Neural progenitor cell (in vitro differentiated cells): Measurements from ENCODE around the gene FBP2. TPM values are rescaled to one million over a fixed set of nuclear protein-coding genes. Genes with fewer than 3 reads are reported as not detected.

Experiments
- DNase-seq: peaks from one replicate; pipeline ENCODE4 v3.0.0-alpha.2; 2016; ENCODE audit warnings: low spot score
- H2AFZ ChIP-seq: fragments of 200-600 bp; sonication (generic); replicated peaks from 2 replicates; pipeline ENCODE4 v1.6.1; 2016; ENCODE audit warnings: antibody characterized with exemption
- H3F3A ChIP-seq: fragments of 200-600 bp; sonication (generic); 2 replicates; pipeline ENCODE4 v1.6.1; 2016; ENCODE audit warnings: antibody characterized with exemption, low read depth
- H3K27ac ChIP-seq: fragments of 200-600 bp; sonication (generic); 2 replicates; pipeline ENCODE4 v1.5.1; 2016; ENCODE audit warnings: mild to moderate bottlenecking
- H3K27me3 ChIP-seq: fragments of 200-600 bp; sonication (generic); 2 replicates; pipeline ENCODE4 v1.6.1; 2016; ENCODE audit warnings: mild to moderate bottlenecking, moderate library complexity
- H3K36me3 ChIP-seq: fragments of 200-600 bp; sonication (generic); 2 replicates; pipeline ENCODE4 v1.5.1; 2016
- H3K4me1 ChIP-seq: fragments of 200-600 bp; sonication (generic); 2 replicates; pipeline ENCODE4 v1.6.1; 2016; ENCODE audit warnings: mixed run types
- H3K4me2 ChIP-seq: fragments of 200-600 bp; sonication (generic); 2 replicates; pipeline ENCODE4 v1.6.1; 2016
- H3K4me3 ChIP-seq: fragments of 200-600 bp; sonication (generic); 2 replicates; pipeline ENCODE4 v1.5.1; 2016
- H3K79me2 ChIP-seq: fragments of 200-600 bp; sonication (generic); 2 replicates; pipeline ENCODE4 v1.6.1; 2016; ENCODE audit warnings: low read depth
- H3K9ac ChIP-seq: fragments of 200-600 bp; sonication (generic); 2 replicates; pipeline ENCODE4 v1.6.1; 2016
- H3K9me3 ChIP-seq: fragments of 200-600 bp; sonication (generic); 2 replicates; pipeline ENCODE4 v1.5.1; 2016; ENCODE audit warnings: low read depth
- H4K20me1 ChIP-seq: fragments of 200-600 bp; sonication (generic); 2 replicates; pipeline ENCODE4 v1.6.1; 2016; ENCODE audit warnings: low read depth
- H3K27ac Mint-ChIP-seq: 3 replicates; pipeline ENCODE4 v1.8.0; 2021; ENCODE audit warnings: mixed read lengths
- H3K27me3 Mint-ChIP-seq: 2 replicates; pipeline ENCODE4 v1.8.0; 2022; ENCODE audit warnings: low read depth, mild to moderate bottlenecking, inconsistent platforms, moderate library complexity, mixed read lengths; ENCODE audit not compliant: insufficient read depth
- H3K36me3 Mint-ChIP-seq: 3 replicates; pipeline ENCODE4 v1.8.0; 2021; ENCODE audit warnings: mixed read lengths
- H3K4me1 Mint-ChIP-seq: 3 replicates; pipeline ENCODE4 v1.8.0; 2021; ENCODE audit warnings: mixed read lengths
- H3K4me3 Mint-ChIP-seq: 3 replicates; pipeline ENCODE4 v1.8.0; 2021; ENCODE audit warnings: mild to moderate bottlenecking, moderate library complexity, mixed read lengths
- H3K9me3 Mint-ChIP-seq: 3 replicates; pipeline ENCODE4 v1.8.0; 2020; ENCODE audit warnings: mixed read lengths
- CTCF ChIP-seq: fragments of 200-600 bp; sonication (generic); IDR thresholded peaks from 2 replicates; pipeline ENCODE4 v1.5.1; 2017; ENCODE audit warnings: antibody characterized with exemption, mild to moderate bottlenecking
- EZH2 ChIP-seq: fragments of 200-600 bp; sonication (generic); IDR thresholded peaks from 2 replicates; pipeline ENCODE4 v1.6.1; 2017; ENCODE audit warnings: antibody characterized with exemption, mild to moderate bottlenecking, moderate library complexity
- EZH2phosphoT487 ChIP-seq: fragments of 200-600 bp; sonication (generic); IDR thresholded peaks from 2 replicates; pipeline ENCODE4 v1.6.1; 2017; ENCODE audit warnings: antibody characterized with exemption
- total RNA-seq: library from RNA; depleted of rRNA; stranded (reverse); fragments of >200 nt; gene quantifications from 2 replicates; pipeline ENCODE4 v1.2.3, GENCODE V29; 2015; ENCODE audit warnings: low replicate concordance

FBP2 gene
- total RNA-seq, 1 donor from 2014 or later, result not detected

DNA sequence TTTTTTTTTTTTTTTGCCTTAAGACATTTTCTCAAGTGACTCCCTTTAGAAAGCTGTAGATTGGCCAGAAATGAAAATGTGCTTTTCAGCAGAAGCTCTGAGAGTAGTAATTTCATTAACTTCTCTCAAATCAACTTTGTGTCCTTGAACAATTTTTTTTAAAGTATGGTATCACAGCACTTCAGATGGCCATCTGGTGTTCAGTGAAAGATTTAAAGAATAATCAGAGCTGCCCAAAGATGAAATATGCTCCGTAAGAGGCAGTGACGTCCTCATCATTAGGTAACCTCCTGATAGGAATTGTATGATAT lies 81.7 kb downstream of the FBP2 start:
- Mint-ChIP-seq H3K4me3 (no peak overlapping the region), H3K27me3 (no peaks in the 10 kb centered on the region), H3K27ac (no peak overlapping the region), H3K4me1 (peaks cover 9% of the 10 kb centered on the region), H3K9me3 (no peaks in the 10 kb centered on the region), H3K36me3 (no peaks in the 10 kb centered on the region)
- Histone ChIP-seq H3K4me3 (no peak overlapping the region), H3K27ac (no peak overlapping the region), H3K36me3 (no peaks in the 10 kb centered on the region), H3K27me3 (no peaks in the 10 kb centered on the region), H3F3A (peaks cover 9% of the 10 kb centered on the region), H3K4me2 (no peak overlapping the region), H4K20me1 (no peaks in the 10 kb centered on the region), H3K79me2 (no peaks in the 10 kb centered on the region), H3K4me1 (peaks cover 10% of the 10 kb centered on the region), H2AFZ (no peak overlapping the region), H3K9ac (no peak overlapping the region), H3K9me3 (no peaks in the 10 kb centered on the region)
- no peak for TF ChIP-seq CTCF
- TF ChIP-seq EZH2phosphoT487, result no peak
- TF ChIP-seq EZH2, result no peak
- no peak for DNase-seq

- no peaks in the 10 kb centered on the region for H3K36me3 Mint-ChIP-seq
- no peak overlapping the region for H3K27ac Mint-ChIP-seq
- peaks cover 9% of the 10 kb centered on the region for H3K4me1 Mint-ChIP-seq
- no peak for DNase-seq
- no peaks in the 10 kb centered on the region for H3K27me3 ChIP-seq
- no peak overlapping the region for H3K27ac ChIP-seq
- no peak for TF ChIP-seq EZH2phosphoT487
- no peak for TF ChIP-seq EZH2
- TF ChIP-seq CTCF, result no peak
- H3K9me3 ChIP-seq, result no peaks in the 10 kb centered on the region
- no peak overlapping the region for H3K4me2 ChIP-seq
- H3K4me3 ChIP-seq, result no peak overlapping the region
- no peak overlapping the region for H3K9ac ChIP-seq
- no peaks in the 10 kb centered on the region for H4K20me1 ChIP-seq
- H2AFZ ChIP-seq, result no peak overlapping the region
- H3K27me3 Mint-ChIP-seq, result no peaks in the 10 kb centered on the region
- no peaks in the 10 kb centered on the region for H3K36me3 ChIP-seq
- peaks cover 2% of the 10 kb centered on the region for H3K9me3 Mint-ChIP-seq
- H3F3A ChIP-seq, result peaks cover 9% of the 10 kb centered on the region
- no peaks in the 10 kb centered on the region for H3K79me2 ChIP-seq
- no peak overlapping the region for H3K4me3 Mint-ChIP-seq
- H3K4me1 ChIP-seq, result peaks cover 10% of the 10 kb centered on the region
Observed at GRCh38 chr9:94511134-94511954, 82.3 kb downstream of the FBP2 start.

Other genes with a start within 250 kb of the FBP2 start
- 12.3 and 19.9 TPM in 2 replicates for gene PCAT7, start 38.7 kb downstream of the FBP2 start, total RNA-seq
- 0.31 TPM in 1 of 2 replicates, not detected in the other for gene FBP1, start 45.7 kb upstream of the FBP2 start, total RNA-seq
- 16.6 and 18.3 TPM in 2 replicates for gene AOPEP, start 132.9 kb upstream of the FBP2 start, total RNA-seq